Neural crest cell (in vitro differentiated cells): Measurements from ENCODE around the gene LGR5. TPM values are rescaled to one million over a fixed set of nuclear protein-coding genes. Genes with fewer than 3 reads are reported as not detected.

Source experiments
- DNase-seq: peaks from one replicate; pipeline ENCODE4 v3.0.0; 2021; ENCODE audit warnings: low read depth, mixed read lengths, low spot score
- H3K27ac Mint-ChIP-seq: one replicate; pipeline ENCODE4 v1.8.0; 2021; ENCODE audit warnings: mild to moderate bottlenecking, mixed read lengths; ENCODE audit not compliant: unreplicated experiment
- H3K27me3 Mint-ChIP-seq: 2 replicates; pipeline ENCODE4 v1.8.0; 2021; ENCODE audit warnings: low read depth, mild to moderate bottlenecking, mixed read lengths
- H3K36me3 Mint-ChIP-seq: 2 replicates; pipeline ENCODE4 v1.8.0; 2021; ENCODE audit warnings: low read depth, mild to moderate bottlenecking, mixed read lengths
- H3K4me1 Mint-ChIP-seq: 2 replicates; pipeline ENCODE4 v1.8.0; 2021; ENCODE audit warnings: mixed read lengths
- H3K4me3 Mint-ChIP-seq: one replicate; pipeline ENCODE4 v1.8.0; 2021; ENCODE audit warnings: mild to moderate bottlenecking, mixed read lengths
- H3K9me3 Mint-ChIP-seq: 2 replicates; pipeline ENCODE4 v1.8.0; 2021; ENCODE audit warnings: mixed read lengths
- total RNA-seq: library from RNA; stranded (reverse); gene quantifications from 2 replicates; pipeline ENCODE4 v1.2.1, GENCODE V29; 2021
- TF ChIP-seq, protein P1 (sequence below): fragments of 200-600 bp; sonication (generic); conservative IDR thresholded peaks from 2 replicates; pipeline ENCODE4 v1.5.0; 2021; ENCODE audit warnings: antibody characterized with exemption, mild to moderate bottlenecking

The LGR5 gene
- total RNA-seq, 1 donor from 2014 or later: 10.3 TPM

DNA sequence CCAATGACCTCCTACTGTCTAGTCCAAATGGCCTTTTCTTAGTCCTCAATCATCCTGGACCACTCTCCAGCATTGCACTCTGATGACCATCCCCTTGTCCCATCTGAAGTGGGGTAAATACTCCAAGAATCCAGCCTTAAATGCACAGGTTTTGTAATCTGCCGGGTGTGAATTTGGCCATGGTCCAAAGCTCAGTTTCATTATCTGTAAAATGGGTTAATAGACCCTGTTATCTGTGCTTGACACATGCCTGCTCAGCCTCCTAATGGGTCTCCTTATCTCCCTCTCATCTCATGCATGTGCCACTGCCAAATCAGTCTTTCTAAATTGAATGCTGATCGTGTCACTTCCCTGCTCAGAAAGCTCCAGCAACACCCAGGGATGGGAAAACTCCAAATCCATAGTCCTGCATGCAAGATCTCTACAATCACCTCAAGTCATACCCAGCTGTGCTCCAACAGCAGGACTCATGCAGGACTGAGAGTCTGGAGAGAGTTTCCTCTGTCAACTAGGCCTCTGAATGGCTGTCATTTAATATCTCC, 22.3 kb downstream of the LGR5 start:
- TF ChIP-seq, protein P1, sequence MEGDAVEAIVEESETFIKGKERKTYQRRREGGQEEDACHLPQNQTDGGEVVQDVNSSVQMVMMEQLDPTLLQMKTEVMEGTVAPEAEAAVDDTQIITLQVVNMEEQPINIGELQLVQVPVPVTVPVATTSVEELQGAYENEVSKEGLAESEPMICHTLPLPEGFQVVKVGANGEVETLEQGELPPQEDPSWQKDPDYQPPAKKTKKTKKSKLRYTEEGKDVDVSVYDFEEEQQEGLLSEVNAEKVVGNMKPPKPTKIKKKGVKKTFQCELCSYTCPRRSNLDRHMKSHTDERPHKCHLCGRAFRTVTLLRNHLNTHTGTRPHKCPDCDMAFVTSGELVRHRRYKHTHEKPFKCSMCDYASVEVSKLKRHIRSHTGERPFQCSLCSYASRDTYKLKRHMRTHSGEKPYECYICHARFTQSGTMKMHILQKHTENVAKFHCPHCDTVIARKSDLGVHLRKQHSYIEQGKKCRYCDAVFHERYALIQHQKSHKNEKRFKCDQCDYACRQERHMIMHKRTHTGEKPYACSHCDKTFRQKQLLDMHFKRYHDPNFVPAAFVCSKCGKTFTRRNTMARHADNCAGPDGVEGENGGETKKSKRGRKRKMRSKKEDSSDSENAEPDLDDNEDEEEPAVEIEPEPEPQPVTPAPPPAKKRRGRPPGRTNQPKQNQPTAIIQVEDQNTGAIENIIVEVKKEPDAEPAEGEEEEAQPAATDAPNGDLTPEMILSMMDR: no peak
- no peaks in the 10 kb centered on the region for H3K9me3 Mint-ChIP-seq
- DNase-seq: no peak
- no peak overlapping the region for H3K4me3 Mint-ChIP-seq
- peaks cover 20% of the 10 kb centered on the region for H3K4me1 Mint-ChIP-seq
- no peak overlapping the region for H3K27ac Mint-ChIP-seq
- peaks cover 2% of the 10 kb centered on the region for H3K27me3 Mint-ChIP-seq
- no peaks in the 10 kb centered on the region for H3K36me3 Mint-ChIP-seq

DNA sequence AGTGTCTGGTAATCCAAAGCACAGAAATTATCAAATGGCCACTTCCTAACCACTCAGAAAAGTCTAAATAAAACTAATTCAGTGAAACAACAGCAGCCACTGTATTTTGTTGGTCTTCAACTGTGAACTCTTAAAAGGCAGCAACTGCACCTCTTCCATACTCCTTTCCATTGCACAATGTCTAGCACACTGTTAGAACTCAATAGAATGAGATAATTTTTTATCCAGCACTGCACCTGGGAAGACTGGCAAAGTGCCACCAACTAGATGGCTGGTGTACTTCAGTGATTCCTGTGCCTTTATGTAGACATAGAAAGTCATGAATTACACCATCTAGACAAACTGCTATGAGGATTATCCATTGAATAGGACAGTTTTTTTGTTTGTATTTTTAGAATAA, 26.2 kb downstream of the LGR5 start:
- TF ChIP-seq, protein P1: no peak
- no peak overlapping the region for H3K27ac Mint-ChIP-seq
- H3K27me3 Mint-ChIP-seq: peaks cover 2% of the 10 kb centered on the region
- H3K36me3 Mint-ChIP-seq: no peaks in the 10 kb centered on the region
- DNase-seq: no peak
- H3K4me3 Mint-ChIP-seq: no peak overlapping the region
- no peaks in the 10 kb centered on the region for H3K9me3 Mint-ChIP-seq
- peaks cover 34% of the 10 kb centered on the region for H3K4me1 Mint-ChIP-seq

DNA sequence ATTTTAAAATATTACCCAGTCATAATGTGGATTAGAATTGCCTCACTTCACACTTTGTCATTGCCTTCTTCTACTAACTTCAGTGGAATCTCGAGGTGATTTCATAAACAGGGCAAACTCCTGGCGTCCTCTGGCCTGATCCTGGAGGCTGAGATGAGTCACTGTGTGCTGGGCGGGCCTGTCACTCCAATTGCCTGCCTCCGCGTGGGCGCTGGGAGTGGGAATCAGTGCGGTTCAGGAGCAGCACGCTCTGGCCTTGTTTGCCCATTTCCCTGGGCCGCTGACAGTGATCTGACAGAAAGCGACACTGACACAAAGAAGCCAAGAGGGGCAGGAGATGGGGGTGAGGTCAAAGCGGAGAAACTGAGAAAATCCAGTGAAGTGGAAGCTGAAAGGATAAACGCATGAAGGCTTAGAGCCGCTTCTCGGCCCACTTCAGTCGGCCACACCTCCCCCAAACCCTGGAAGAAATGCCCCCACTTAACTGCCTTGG, 29.7 kb downstream of the LGR5 start:
- H3K27me3 Mint-ChIP-seq: peaks cover 2% of the 10 kb centered on the region
- H3K27ac Mint-ChIP-seq: peak overlapping the region; percentile 80
- no peaks in the 10 kb centered on the region for H3K9me3 Mint-ChIP-seq
- peak overlapping the region; percentile 14 for H3K4me3 Mint-ChIP-seq
- TF ChIP-seq, protein P1: no peak
- H3K36me3 Mint-ChIP-seq: no peaks in the 10 kb centered on the region
- H3K4me1 Mint-ChIP-seq: peaks cover 39% of the 10 kb centered on the region
- DNase-seq: no peak

DNA sequence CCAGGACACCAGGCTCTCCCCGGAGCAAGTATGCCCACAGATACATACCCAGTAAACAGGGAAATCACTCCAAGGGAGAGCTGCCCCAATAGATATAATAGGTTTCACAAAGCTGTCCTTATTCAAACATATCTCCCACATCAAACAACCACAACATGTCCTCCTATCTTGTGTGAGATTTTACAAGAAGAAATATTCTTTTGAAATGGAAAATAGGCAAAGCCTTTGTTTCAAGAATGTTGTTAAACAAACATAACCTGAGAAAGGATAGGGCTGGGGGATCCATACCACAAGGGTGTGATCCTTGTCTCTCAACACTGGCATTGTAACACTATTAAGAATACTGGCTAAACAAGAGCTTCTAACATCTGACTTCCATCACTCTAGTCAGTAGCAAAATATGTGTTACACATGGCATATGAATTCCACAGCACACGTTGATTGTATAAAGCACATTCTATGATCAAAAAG, 32.9 kb downstream of the LGR5 start:
- TF ChIP-seq, protein P1: no peak

DNA sequence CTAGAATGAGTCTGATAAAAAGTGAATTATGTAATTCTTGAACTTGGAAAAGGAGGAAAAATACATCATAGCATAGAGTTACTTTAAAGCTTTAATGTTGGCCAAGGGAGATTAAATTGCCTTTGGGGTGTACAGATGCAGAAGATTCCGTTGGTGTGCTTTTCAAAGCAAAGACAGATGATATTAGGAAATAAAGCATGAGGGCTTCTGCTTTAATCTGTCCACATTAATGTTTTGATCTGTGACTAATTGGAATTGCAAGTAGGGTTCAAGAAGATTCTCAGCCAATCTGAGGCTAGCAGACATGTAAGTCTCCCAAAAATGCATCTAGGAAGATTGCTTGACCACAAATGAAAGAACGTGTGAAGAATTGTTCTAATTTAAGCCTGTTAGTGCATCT, 35.2 kb downstream of the LGR5 start:
- DNase-seq: no peak
- Mint-ChIP-seq H3K27ac (no peak overlapping the region), H3K36me3 (no peaks in the 10 kb centered on the region), H3K4me1 (peaks cover 30% of the 10 kb centered on the region), H3K27me3 (no peaks in the 10 kb centered on the region), H3K9me3 (no peaks in the 10 kb centered on the region), H3K4me3 (no peak overlapping the region)
- TF ChIP-seq, protein P1: no peak

More for the DNA sequence above, 32.9 kb downstream of the LGR5 start:
- no peak for DNase-seq
- Mint-ChIP-seq H3K9me3 (no peaks in the 10 kb centered on the region), H3K4me1 (peaks cover 43% of the 10 kb centered on the region), H3K4me3 (no peak overlapping the region), H3K27me3 (no peaks in the 10 kb centered on the region), H3K36me3 (no peaks in the 10 kb centered on the region), H3K27ac (no peak overlapping the region)
